Panc1 (cell line): ENCODE data around the gene GNL1. TPM values are rescaled to one million over a fixed set of nuclear protein-coding genes. Genes with fewer than 3 reads are reported as not detected.

Experiments
- ATAC-seq: fragments of 200-7000 bp; cut with Tn5 transposase; 2 replicates; pipeline ENCODE4 v1.9.1; 2020; ENCODE audit warnings: mild to moderate bottlenecking, moderate library complexity
- BruUV-seq: library from RNA; stranded (reverse); fragments of 400-500 nt; replicated peaks from 2 replicates; lab custom pipeline; 2021; lab: Mats Ljungman, UMichigan
- CTCF ChIA-PET: fragments of 300-600 bp; sonication (Branson Sonifier 250); formaldehyde crosslinking; loops from one replicate; lab custom pipeline; 2022; ENCODE audit warnings: antibody characterized with exemption; lab: Charles Lee
- POLR2A ChIA-PET: fragments of 300-600 bp; sonication (Branson Sonifier 250); formaldehyde crosslinking; loops from one replicate; lab custom pipeline; 2022; ENCODE audit warnings: antibody characterized with exemption; lab: Charles Lee
- DNase-seq: peaks from one replicate; pipeline ENCODE4 v3.0.0-alpha.2; 2010; ENCODE audit warnings: low read depth, low spot score
- H3K27ac ChIP-seq: 2 replicates; pipeline ENCODE4 v1.5.1; 2011; ENCODE audit warnings: mild to moderate bottlenecking, low read length, inconsistent platforms
- H3K27me3 ChIP-seq: fragments of 200-500 bp; sonication (Bioruptor generic); 2 replicates; pipeline ENCODE4 v1.6.0; 2014; ENCODE audit warnings: low read length, inconsistent platforms; ENCODE audit not compliant: control insufficient read depth, insufficient read depth
- H3K36me3 ChIP-seq: fragments of 200-500 bp; sonication (Bioruptor generic); 2 replicates; pipeline ENCODE4 v1.5.1; 2014; ENCODE audit warnings: inconsistent platforms, mild to moderate bottlenecking, low read length, moderate library complexity; ENCODE audit not compliant: control insufficient read depth, insufficient read depth
- H3K4me1 ChIP-seq: 2 replicates; pipeline ENCODE4 v1.5.1; 2011; ENCODE audit warnings: inconsistent platforms, mild to moderate bottlenecking, low read length, moderate library complexity; ENCODE audit not compliant: control insufficient read depth, insufficient read depth
- H3K4me3 ChIP-seq, 2 experiments: 2 replicates each; pipeline ENCODE4 v1.5.1; 2011 to 2012; ENCODE audit warnings: low read depth in 2 of 2, low read length in 2 of 2, mild to moderate bottlenecking in 2 of 2, inconsistent platforms in 1 of 2, moderate library complexity in 1 of 2
- H3K9me3 ChIP-seq: fragments of 200-500 bp; sonication (Bioruptor generic); 2 replicates; pipeline ENCODE4 v1.5.1; 2014; ENCODE audit warnings: low read depth, mild to moderate bottlenecking, inconsistent platforms, low read length, moderate library complexity; ENCODE audit not compliant: control insufficient read depth, insufficient read depth
- CTCF ChIP-seq: fragments of 450-650 bp; IDR thresholded peaks from 2 replicates; pipeline ENCODE4 v1.5.1; 2017; ENCODE audit warnings: mild to moderate bottlenecking
- POLR2AphosphoS5 ChIP-seq: IDR thresholded peaks from 2 replicates; pipeline ENCODE4 v1.6.1; 2012; ENCODE audit warnings: mild to moderate bottlenecking, low read depth, low read length, moderate library complexity
- REST ChIP-seq, 2 experiments: IDR thresholded peaks; 2 replicates each; pipeline ENCODE4 v1.6.1; 2011 to 2012; ENCODE audit warnings: low read depth in 2 of 2, control low read depth in 1 of 2, low read length in 1 of 2, mild to moderate bottlenecking in 1 of 2, moderate library complexity in 1 of 2; ENCODE audit not compliant: insufficient read depth in 1 of 2
- SIN3A ChIP-seq: IDR thresholded peaks from 2 replicates; pipeline ENCODE4 v1.6.1; 2012; ENCODE audit warnings: low read depth, mild to moderate bottlenecking, low read length, moderate library complexity, borderline replicate concordance; ENCODE audit not compliant: insufficient read depth
- TCF7L2 ChIP-seq: IDR thresholded peaks from 2 replicates; pipeline ENCODE4 v1.6.1; 2011; ENCODE audit warnings: mild to moderate bottlenecking, low read depth, low read length, inconsistent platforms
- in situ Hi-C: cut with HindIII; loops from 2 replicates; pipeline ENCODE4 v1.10.0; 2016; ENCODE audit warnings: low sequenced_read_pairs, low pct_unique_long_range_greater_than_20kb
- intact Hi-C: fragments of 100-400 bp; cut with micrococcal nuclease; formaldehyde crosslinking; loops from one replicate; pipeline ENCODE4 v1.10.0; 2022; ENCODE audit not compliant: unreplicated experiment
- total RNA-seq: library from RNA; stranded (reverse); gene quantifications from one replicate; pipeline ENCODE4 v1.2.1, GENCODE V29; 2021; ENCODE audit not compliant: unreplicated experiment

Gene GNL1
- total RNA-seq, 1 experiment from 2014 or later, result 90.6 TPM

GRCh38 chr6:30494291-30494861 is 61.9 kb downstream of the GNL1 start:
- Histone ChIP-seq H3K9me3 (no peaks in the 10 kb centered on the region), H3K4me1 (peaks cover 7% of the 10 kb centered on the region), H3K27ac (no peak overlapping the region), H3K4me3 (no peak overlapping the region), H3K27me3 (no peaks in the 10 kb centered on the region), H3K36me3 (peaks cover 9% of the 10 kb centered on the region)
- BruUV-seq, result no TSS peak
- DNase-seq (no peak), ATAC-seq (no peak)
- in situ Hi-C loops, result no loop called here
- POLR2A ChIA-PET, result no interaction called here
- no peak for TF ChIP-seq REST (IDR thresholded peaks at IDR 0.05; ENCODE audit: insufficient read depth in 1 of 2, low read depth in 2 of 2, low read length in 1 of 2)
- no peak for TF ChIP-seq POLR2AphosphoS5
- no peak for TF ChIP-seq SIN3A
- TF ChIP-seq CTCF, result no peak
- no peak for TF ChIP-seq TCF7L2
- CTCF ChIA-PET, result no interaction called here
- intact Hi-C loops, result no loop called here

- CTCF ChIA-PET, result no interaction called here
- no peak overlapping the region for H3K27ac ChIP-seq
- H3K4me1 ChIP-seq, result peaks cover 7% of the 10 kb centered on the region
- BruUV-seq, result no TSS peak
- ATAC-seq, result no peak
- no peaks in the 10 kb centered on the region for H3K27me3 ChIP-seq
- intact Hi-C loops, result no loop called here
- in situ Hi-C loops, result no loop called here
- no peaks in the 10 kb centered on the region for H3K9me3 ChIP-seq
- TF ChIP-seq CTCF (peak; percentile 53), TCF7L2 (no peak), SIN3A (no peak), REST (IDR thresholded peaks at IDR 0.05; ENCODE audit: insufficient read depth in 1 of 2, low read depth in 2 of 2, low read length in 1 of 2) (no peak), POLR2AphosphoS5 (no peak)
- no peak overlapping the region for H3K4me3 ChIP-seq
- POLR2A ChIA-PET, result no interaction called here
- H3K36me3 ChIP-seq, result peaks cover 9% of the 10 kb centered on the region
- DNase-seq, result no peak
Observed at GRCh38 chr6:30493643-30494250, 62.5 kb downstream of the GNL1 start.
